Prostate gland (tissue), 2 donors: ENCODE measurements around the gene FHIT. TPM values are rescaled to one million over a fixed set of nuclear protein-coding genes. Genes with fewer than 3 reads are reported as not detected.

Experiments used
- DNase-seq: peaks from one replicate; pipeline ENCODE4 v3.0.0-alpha.2; 2019; ENCODE audit warnings: low spot score
- H3K27ac ChIP-seq, 2 donors: fragments of 200-600 bp; sonication (generic); 2 replicates each; pipeline ENCODE4 v1.5.1; 2017 to 2019
- H3K27me3 ChIP-seq: fragments of 200-600 bp; sonication (generic); replicated peaks from 2 replicates; pipeline ENCODE4 v1.5.1; 2019; ENCODE audit not compliant: insufficient read depth
- H3K36me3 ChIP-seq, 2 donors: fragments of 200-600 bp; sonication (generic); 1 replicate in 1 of 2; 2 replicates in 1 of 2; pipeline versions ENCODE4 v1.5.1 to v1.8.1; 2017 to 2019
- H3K4me1 ChIP-seq: fragments of 200-600 bp; sonication (generic); replicated peaks from 2 replicates; pipeline ENCODE4 v1.5.1; 2019
- H3K4me3 ChIP-seq, 2 donors: fragments of 200-600 bp; sonication (generic); 2 replicates each; pipeline ENCODE4 v1.5.1; 2017 to 2019
- H3K9me3 ChIP-seq: fragments of 200-600 bp; sonication (generic); 2 replicates; pipeline ENCODE4 v1.5.1; 2017
- POLR2A ChIP-seq: fragments of 450-650 bp; IDR thresholded peaks from one replicate; pipeline ENCODE4 v1.6.1; 2016; ENCODE audit warnings: antibody characterized with exemption, mild to moderate bottlenecking
- POLR2AphosphoS5 ChIP-seq: sonication (generic); formaldehyde crosslinking; IDR thresholded peaks from one replicate; pipeline ENCODE4 v1.6.1; 2017; ENCODE audit warnings: antibody characterized with exemption
- WGBS: methylation state at CpG from one replicate; pipeline ENCODE4 v1.1.5; 2018; 5-methylcytosine and 5-hydroxymethylcytosine counted together
- intact Hi-C: fragments of 100-400 bp; cut with DNase I; formaldehyde crosslinking; loops from one replicate; pipeline ENCODE4 v1.14.2; 2022
- total RNA-seq, 2 donors: library from RNA; depleted of rRNA; stranded (reverse); fragments of >200 nt; gene quantifications; one replicate each; pipeline ENCODE4 v1.1.0, GENCODE V29; 2016
- TF ChIP-seq, protein P1 (sequence below), 4 experiments: fragments of 200-600 bp in 2 of 4; fragments of 450-650 bp in 2 of 4; sonication (generic) in 2 of 4; IDR thresholded peaks; 1 replicate in 3 of 4; 2 replicates in 1 of 4; pipeline ENCODE4 v1.5.1; 2016 to 2019; ENCODE audit warnings: antibody characterized with exemption in 4 of 4, mild to moderate bottlenecking in 2 of 4, moderate library complexity in 2 of 4

FHIT gene
- total RNA-seq, 2 donors from 2014 or later = 6.4 to 10.4 TPM

DNA sequence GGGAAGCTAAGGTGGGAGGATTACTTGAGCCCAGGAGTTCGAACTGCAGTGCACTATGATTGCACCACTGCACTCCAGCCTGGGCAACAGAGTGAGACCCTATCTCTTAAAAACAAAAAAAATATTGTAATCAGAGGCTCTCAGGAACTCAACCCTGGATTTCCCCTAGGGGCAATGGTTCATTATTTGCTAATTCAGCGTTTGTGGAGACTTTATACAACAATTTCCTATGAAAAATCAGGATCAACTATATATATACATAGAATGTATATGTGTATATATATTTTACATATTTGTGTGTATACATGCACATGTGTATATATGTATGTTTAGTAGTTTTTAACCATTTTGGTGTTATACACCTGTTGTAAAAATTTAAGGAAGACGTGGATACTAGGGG lies 463.1 kb downstream of the FHIT start:
- Histone ChIP-seq H3K9me3 (no peaks in the 10 kb centered on the region), H3K27me3 (no peaks in the 10 kb centered on the region), H3K4me1 (no peaks in the 10 kb centered on the region), H3K4me3 (no peak overlapping the region), H3K27ac (no peak overlapping the region), H3K36me3 (no peaks in the 10 kb centered on the region)
- WGBS = 98% methylated on average over 3 of the region's 3 CpGs
- no peak for DNase-seq
- no peak for TF ChIP-seq POLR2A
- TF ChIP-seq POLR2AphosphoS5 = no peak
- TF ChIP-seq, protein P1, sequence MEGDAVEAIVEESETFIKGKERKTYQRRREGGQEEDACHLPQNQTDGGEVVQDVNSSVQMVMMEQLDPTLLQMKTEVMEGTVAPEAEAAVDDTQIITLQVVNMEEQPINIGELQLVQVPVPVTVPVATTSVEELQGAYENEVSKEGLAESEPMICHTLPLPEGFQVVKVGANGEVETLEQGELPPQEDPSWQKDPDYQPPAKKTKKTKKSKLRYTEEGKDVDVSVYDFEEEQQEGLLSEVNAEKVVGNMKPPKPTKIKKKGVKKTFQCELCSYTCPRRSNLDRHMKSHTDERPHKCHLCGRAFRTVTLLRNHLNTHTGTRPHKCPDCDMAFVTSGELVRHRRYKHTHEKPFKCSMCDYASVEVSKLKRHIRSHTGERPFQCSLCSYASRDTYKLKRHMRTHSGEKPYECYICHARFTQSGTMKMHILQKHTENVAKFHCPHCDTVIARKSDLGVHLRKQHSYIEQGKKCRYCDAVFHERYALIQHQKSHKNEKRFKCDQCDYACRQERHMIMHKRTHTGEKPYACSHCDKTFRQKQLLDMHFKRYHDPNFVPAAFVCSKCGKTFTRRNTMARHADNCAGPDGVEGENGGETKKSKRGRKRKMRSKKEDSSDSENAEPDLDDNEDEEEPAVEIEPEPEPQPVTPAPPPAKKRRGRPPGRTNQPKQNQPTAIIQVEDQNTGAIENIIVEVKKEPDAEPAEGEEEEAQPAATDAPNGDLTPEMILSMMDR (IDR thresholded peaks at IDR 0.05) = no peak
- intact Hi-C loops = no loop called here

DNA sequence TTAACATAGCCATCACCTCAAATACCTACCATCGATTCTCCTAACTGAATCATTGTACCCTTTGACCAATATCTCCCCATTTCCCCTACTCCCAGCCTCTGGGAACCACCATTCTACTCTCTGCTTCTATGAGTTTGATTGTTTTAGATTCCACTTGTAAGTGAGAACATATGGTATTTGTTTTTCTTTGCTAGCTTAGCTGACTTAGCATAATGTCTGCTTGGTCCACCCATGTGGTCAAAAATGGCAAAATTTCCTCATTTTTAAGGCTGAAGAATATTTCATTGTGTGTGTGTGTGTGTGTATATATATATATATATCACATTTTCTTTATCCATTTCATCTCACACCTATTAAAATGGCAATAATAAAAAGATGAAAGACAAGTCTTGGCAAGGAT lies 469.3 kb downstream of the FHIT start:
- intact Hi-C loops = no loop called here
- TF ChIP-seq, protein P1 (IDR thresholded peaks at IDR 0.05) = no peak
- no peak for TF ChIP-seq POLR2A
- no peak for TF ChIP-seq POLR2AphosphoS5
- Histone ChIP-seq H3K4me1 (no peaks in the 10 kb centered on the region), H3K9me3 (no peaks in the 10 kb centered on the region), H3K4me3 (no peak overlapping the region), H3K27ac (no peak overlapping the region), H3K36me3 (no peaks in the 10 kb centered on the region), H3K27me3 (no peaks in the 10 kb centered on the region)
- WGBS = 0% methylated on average over 1 of the region's 1 CpG
- DNase-seq = no peak

DNA sequence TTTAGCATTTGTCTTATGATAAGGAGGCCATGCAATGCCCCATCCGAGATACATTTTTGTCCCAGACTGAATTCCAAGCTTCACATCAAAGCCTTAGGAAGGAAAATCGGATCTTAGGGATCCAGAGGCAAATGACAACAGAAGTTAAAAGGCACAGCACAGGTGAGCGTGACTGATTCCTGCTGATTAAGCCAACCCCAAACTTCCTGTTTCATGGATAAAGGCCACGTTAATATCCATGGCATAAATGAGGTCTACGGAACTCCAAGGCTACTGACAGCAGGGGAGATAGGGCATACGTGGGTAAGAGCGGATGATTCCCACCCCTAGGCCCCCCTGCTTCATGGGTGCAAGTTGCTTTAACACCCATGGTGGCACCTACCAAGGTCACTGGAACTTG lies 471.6 kb downstream of the FHIT start:
- 96% methylated on average over 7 of the region's 7 CpGs for WGBS
- Histone ChIP-seq H3K36me3 (no peaks in the 10 kb centered on the region), H3K4me1 (no peaks in the 10 kb centered on the region), H3K9me3 (no peaks in the 10 kb centered on the region), H3K27me3 (no peaks in the 10 kb centered on the region), H3K27ac (no peak overlapping the region), H3K4me3 (no peak overlapping the region)
- TF ChIP-seq, protein P1 (IDR thresholded peaks at IDR 0.05) = no peak
- TF ChIP-seq POLR2A (no peak), POLR2AphosphoS5 (no peak)
- DNase-seq = no peak
- intact Hi-C loops = no loop called here

DNA sequence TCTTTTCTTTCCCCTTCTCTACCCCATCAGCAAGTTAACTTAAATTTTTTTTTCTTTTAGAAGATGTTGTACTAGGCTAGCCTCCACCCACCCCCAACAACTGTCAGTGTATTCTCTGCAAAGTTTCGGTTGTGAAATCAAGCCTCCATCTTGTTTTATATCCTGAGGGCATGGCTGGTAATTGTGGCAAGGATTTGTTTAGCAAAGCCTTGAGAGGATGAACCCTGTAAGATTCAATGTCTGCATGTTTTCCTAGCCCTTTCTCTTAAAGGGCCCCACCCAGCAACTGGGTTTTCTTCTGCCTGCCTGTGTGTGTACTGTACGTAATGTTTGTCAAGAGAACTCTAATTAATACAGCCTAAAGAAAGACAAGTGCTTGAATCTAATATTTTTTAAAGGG lies 475.3 kb downstream of the FHIT start:
- Histone ChIP-seq H3K27me3 (no peaks in the 10 kb centered on the region), H3K27ac (no peak overlapping the region), H3K9me3 (no peaks in the 10 kb centered on the region), H3K4me1 (no peaks in the 10 kb centered on the region), H3K36me3 (no peaks in the 10 kb centered on the region), H3K4me3 (no peak overlapping the region)
- WGBS = 92% methylated on average over 2 of the region's 2 CpGs
- intact Hi-C loops = no loop called here
- TF ChIP-seq POLR2A (no peak), POLR2AphosphoS5 (no peak)
- TF ChIP-seq, protein P1 (IDR thresholded peaks at IDR 0.05) = no peak
- DNase-seq = no peak

DNA sequence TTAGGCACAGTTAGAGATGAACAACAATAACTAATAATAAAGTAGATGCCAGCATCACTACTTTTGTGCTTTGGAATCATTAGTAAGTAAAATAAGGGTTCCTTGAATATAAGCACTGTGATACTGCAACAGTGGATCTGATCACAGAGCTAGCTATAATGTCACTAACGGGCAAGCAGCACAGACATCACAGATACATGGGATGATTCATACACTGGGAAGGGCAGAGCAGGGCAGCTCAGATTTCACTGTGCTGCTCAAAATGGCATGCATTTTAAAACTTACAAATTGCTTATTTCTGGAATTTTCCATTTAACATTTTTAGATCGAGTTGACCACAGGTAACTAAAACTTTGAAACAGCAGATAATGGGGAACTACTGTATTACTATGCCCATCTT lies 476.6 kb downstream of the FHIT start:
- intact Hi-C loops = no loop called here
- no peak overlapping the region for H3K4me3 ChIP-seq
- TF ChIP-seq POLR2AphosphoS5 (no peak), POLR2A (no peak)
- TF ChIP-seq, protein P1 (IDR thresholded peaks at IDR 0.05) = no peak
- no peak overlapping the region for H3K27ac ChIP-seq
- DNase-seq = no peak
- WGBS = 89% methylated on average over 2 of the region's 2 CpGs
- no peaks in the 10 kb centered on the region for H3K9me3 ChIP-seq
- H3K4me1 ChIP-seq = no peaks in the 10 kb centered on the region
- no peaks in the 10 kb centered on the region for H3K36me3 ChIP-seq
- no peaks in the 10 kb centered on the region for H3K27me3 ChIP-seq
